ENCODE measurements around the gene ADCY9. TPM values are rescaled to one million over a fixed set of nuclear protein-coding genes. Genes with fewer than 3 reads are reported as not detected.

The ADCY9 gene
- total RNA-seq, 1 donor = 9.7 TPM

- H3K4me1 ChIP-seq (ENCODE audit: insufficient read depth, low read length) = peaks cover 8% of the 10 kb centered on the region
- no peaks in the 10 kb centered on the region for H3K9me3 ChIP-seq (ENCODE audit: low read depth, low read length)
- H3K27me3 ChIP-seq (ENCODE audit: insufficient read depth, low read length) = no peaks in the 10 kb centered on the region
- H3K4me3 ChIP-seq (ENCODE audit: low read length) = no peak overlapping the region
Measured at GRCh38 chr16:4137438-4137837, 21.2 kb upstream of the ADCY9 start.

DNA sequence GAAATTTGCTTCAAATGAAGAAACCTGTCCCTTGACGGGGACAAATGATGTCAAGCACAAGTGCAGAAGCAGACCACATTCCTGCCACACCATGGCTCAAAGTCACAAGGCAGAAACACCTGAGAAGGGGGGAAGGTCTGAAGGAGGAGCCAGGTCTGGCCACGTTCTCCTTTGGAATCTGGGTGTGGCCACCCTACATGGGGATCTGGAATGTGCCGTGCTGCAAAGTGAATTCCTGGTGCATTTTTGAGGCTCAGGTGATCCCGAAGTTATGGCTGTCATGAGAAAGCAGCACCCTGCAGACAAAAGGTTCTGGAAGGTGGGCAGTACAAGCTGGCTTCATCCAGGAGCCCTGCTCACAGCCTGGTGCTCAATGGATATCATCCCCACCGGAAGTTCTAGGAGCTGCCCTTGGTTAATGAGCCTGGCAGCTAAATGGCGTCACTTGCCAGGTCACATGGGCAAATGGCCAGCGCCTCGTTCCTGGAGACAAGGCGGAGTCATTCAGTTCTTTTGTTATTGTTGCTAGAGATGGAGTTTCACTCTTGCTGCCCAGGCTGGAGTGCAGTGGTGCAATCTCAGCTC, 20.1 kb upstream of the ADCY9 start:
- H3K9me3 ChIP-seq (ENCODE audit: low read depth, low read length) = no peaks in the 10 kb centered on the region
- H3K4me1 ChIP-seq (ENCODE audit: insufficient read depth, low read length) = peaks cover 5% of the 10 kb centered on the region
- no peaks in the 10 kb centered on the region for H3K27me3 ChIP-seq (ENCODE audit: insufficient read depth, low read length)
- H3K4me3 ChIP-seq (ENCODE audit: low read length) = no peak overlapping the region

DNA sequence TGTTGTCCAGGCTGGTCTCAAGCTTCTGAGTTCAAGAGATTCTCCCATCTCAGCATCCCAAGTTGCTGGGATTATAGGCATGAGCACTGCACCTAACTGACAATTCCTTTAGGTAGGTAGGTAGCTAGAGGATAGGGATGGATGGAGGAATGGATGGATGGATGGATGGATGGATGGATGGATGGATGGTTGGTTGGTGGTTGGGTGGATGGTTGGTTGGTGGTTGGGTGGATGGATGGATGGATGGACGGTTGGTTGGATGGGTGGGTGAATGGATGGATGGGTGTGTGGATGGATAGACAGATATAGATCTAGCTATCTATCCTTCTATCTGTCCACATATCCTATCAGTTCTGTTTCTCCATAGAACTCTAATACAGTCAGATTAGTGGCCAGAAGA, 19.3 kb upstream of the ADCY9 start:
- Histone ChIP-seq H3K27me3 (ENCODE audit: insufficient read depth, low read length) (no peaks in the 10 kb centered on the region), H3K4me3 (ENCODE audit: low read length) (no peak overlapping the region)

DNA sequence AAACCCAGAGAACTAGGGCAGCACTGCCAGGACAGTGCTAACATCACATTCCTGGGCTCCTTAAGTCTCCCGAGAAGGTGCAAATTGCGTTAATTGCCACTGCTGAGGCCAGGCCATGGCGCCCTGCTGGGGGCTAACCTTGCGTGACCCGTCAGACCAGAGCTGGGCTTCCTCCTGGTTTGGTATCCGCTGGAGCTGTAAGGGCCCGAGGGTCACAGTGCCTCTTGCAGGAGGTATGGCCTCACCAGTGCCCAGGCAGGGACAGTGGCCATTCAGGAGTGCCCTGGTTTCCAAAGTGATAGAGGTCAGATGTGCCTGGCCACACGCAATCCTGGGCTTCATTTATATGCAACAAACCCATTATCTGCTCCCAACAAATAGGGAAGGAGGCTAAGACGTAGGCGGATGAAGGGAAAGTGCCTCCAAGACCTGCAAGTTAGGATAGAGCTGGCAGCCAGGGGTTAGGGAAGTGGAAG, 17.7 kb upstream of the ADCY9 start:
- no peaks in the 10 kb centered on the region for H3K27me3 ChIP-seq (ENCODE audit: insufficient read depth, low read length)
- no peak overlapping the region for H3K4me3 ChIP-seq (ENCODE audit: low read length)
- no peaks in the 10 kb centered on the region for H3K4me1 ChIP-seq (ENCODE audit: insufficient read depth, low read length)
- no peaks in the 10 kb centered on the region for H3K9me3 ChIP-seq (ENCODE audit: low read depth, low read length)

More for the DNA sequence above, 19.3 kb upstream of the ADCY9 start:
- peaks cover 2% of the 10 kb centered on the region for H3K4me1 ChIP-seq (ENCODE audit: insufficient read depth, low read length)
- H3K9me3 ChIP-seq (ENCODE audit: low read depth, low read length) = no peaks in the 10 kb centered on the region

DNA sequence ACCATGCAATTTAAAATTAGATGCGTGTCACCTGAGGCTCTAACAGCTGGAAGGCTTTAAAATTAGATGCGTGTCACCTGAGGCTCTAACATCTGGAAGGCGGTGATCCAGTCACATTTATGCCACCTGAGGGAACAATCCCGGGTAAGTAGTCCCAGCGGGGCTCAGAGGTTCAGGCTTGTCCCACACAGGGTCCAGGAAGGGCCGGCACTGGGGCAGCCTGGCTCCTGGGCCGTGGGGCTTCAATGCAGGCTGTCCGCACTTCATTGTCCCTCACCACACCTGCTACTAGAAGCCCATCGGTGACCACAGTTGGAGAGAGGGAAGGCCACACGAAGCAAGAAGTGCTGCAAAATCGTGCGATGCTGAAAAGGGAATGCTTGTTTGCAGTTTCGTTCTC, 15.4 kb upstream of the ADCY9 start:
- Histone ChIP-seq H3K9me3 (ENCODE audit: low read depth, low read length) (no peaks in the 10 kb centered on the region), H3K4me1 (ENCODE audit: insufficient read depth, low read length) (no peaks in the 10 kb centered on the region), H3K27me3 (ENCODE audit: insufficient read depth, low read length) (no peaks in the 10 kb centered on the region), H3K4me3 (ENCODE audit: low read length) (no peak overlapping the region)

DNA sequence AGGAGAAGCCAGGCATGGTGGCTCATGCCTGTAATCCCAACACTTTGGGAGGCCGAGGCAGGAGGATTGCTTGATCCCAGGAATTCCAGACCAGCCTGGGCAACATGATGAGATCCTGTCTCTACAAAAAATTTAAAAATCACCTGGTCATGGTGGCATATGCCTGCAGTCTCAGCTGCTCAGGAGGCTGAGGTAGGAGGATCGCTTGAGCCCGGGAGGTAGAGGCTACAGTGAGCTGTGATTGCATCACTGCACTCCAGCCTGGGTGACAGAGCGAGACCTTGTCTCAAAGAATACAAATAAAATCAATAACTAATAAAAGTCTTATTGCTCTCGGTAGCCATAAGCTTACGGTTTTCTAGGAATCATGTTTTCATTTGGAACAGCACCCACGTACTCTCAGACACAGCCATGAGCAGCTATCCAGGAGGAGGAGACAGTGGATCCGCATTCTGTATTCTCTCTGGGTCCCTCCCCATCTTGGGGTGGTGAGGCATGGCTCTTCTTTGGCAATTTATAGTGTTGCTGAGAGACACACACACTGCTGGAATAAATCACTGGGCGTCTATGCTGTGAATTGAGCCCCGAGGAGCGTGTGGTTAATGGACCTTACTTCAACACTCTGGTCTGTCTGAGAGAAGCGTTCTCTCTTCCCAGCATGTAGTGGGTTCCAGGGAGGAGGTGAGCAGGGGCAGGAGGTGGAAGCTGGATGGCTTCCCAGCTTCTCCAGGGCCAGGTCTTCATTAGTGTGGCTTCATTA, 8.5 kb upstream of the ADCY9 start:
- Histone ChIP-seq H3K27me3 (ENCODE audit: insufficient read depth, low read length) (no peaks in the 10 kb centered on the region), H3K4me1 (ENCODE audit: insufficient read depth, low read length) (no peaks in the 10 kb centered on the region), H3K9me3 (ENCODE audit: low read depth, low read length) (no peaks in the 10 kb centered on the region), H3K4me3 (ENCODE audit: low read length) (no peak overlapping the region)

DNA sequence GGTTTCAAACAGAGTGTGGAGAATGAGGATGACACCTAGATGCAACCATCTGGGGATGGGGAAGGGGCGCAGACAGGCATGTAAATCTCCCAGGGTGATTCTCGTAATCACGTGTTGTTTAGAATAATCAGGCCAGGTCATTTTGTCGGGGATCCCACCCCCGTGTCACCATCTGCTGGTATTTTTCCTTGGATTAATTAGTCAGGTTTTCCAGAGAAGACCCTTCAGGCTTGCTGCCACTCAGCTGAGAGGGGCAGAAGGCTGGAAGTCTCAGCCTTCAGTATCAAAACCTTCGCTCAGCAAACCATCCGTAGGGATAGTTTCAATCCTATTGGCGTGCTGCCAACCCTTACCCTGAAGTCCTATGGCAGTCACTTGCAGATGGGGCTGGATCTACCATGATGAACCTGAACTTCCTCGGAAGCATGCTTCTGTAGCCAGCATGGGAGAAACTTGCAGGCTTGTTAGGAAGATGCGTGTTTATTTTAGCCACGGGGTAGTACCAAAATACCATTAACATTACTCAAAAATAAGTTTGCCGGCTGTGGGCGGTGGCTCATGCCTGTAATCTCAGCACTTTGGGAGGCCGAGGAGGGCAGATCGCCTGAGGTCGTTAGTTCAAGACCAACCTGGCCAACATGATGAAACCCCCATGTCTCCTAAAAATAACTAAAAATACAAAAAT, 7.5 kb upstream of the ADCY9 start:
- H3K27me3 ChIP-seq (ENCODE audit: insufficient read depth, low read length) = no peaks in the 10 kb centered on the region
- H3K4me1 ChIP-seq (ENCODE audit: insufficient read depth, low read length) = no peaks in the 10 kb centered on the region
- H3K9me3 ChIP-seq (ENCODE audit: low read depth, low read length) = no peaks in the 10 kb centered on the region
- H3K4me3 ChIP-seq (ENCODE audit: low read length) = no peak overlapping the region

GRCh38 chr16:4120176-4120575, 3.9 kb upstream of the ADCY9 start:
- no peaks in the 10 kb centered on the region for H3K27me3 ChIP-seq (ENCODE audit: insufficient read depth, low read length)

DNA sequence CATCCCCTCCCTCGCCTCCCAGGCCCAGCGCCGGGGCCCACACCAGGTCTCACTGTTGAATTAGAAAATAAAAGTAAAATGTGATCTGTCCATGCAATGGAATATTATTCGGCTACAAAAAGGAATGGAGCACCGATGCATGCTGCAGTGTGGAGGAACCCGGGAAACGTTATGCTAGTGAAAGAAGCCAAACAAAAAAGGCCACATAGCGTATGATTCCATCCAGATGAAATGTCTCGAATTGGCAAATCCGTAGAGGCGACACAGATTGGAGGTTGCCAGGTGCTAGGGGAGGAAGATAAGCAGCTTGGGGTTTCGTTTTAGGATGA, 972 bp upstream of the ADCY9 start:
- no peaks in the 10 kb centered on the region for H3K27me3 ChIP-seq (ENCODE audit: insufficient read depth, low read length)
- H3K4me3 ChIP-seq (ENCODE audit: low read length) = no peak overlapping the region

More at GRCh38 chr16:4120176-4120575, 3.9 kb upstream of the ADCY9 start:
- Histone ChIP-seq H3K4me3 (ENCODE audit: low read length) (no peak overlapping the region), H3K9me3 (ENCODE audit: low read depth, low read length) (no peaks in the 10 kb centered on the region), H3K4me1 (ENCODE audit: insufficient read depth, low read length) (peaks cover 12% of the 10 kb centered on the region)

GRCh38 chr16:4115949-4116318, 308 bp downstream of the ADCY9 start:
- no peaks in the 10 kb centered on the region for H3K27me3 ChIP-seq (ENCODE audit: insufficient read depth, low read length)
- H3K4me3 ChIP-seq (ENCODE audit: low read length) = peak overlapping the region; percentile 40
- peaks cover 51% of the 10 kb centered on the region for H3K4me1 ChIP-seq (ENCODE audit: insufficient read depth, low read length)
- no peaks in the 10 kb centered on the region for H3K9me3 ChIP-seq (ENCODE audit: low read depth, low read length)

More for the DNA sequence above, 972 bp upstream of the ADCY9 start:
- H3K4me1 ChIP-seq (ENCODE audit: insufficient read depth, low read length) = peaks cover 41% of the 10 kb centered on the region
- no peaks in the 10 kb centered on the region for H3K9me3 ChIP-seq (ENCODE audit: low read depth, low read length)

DNA sequence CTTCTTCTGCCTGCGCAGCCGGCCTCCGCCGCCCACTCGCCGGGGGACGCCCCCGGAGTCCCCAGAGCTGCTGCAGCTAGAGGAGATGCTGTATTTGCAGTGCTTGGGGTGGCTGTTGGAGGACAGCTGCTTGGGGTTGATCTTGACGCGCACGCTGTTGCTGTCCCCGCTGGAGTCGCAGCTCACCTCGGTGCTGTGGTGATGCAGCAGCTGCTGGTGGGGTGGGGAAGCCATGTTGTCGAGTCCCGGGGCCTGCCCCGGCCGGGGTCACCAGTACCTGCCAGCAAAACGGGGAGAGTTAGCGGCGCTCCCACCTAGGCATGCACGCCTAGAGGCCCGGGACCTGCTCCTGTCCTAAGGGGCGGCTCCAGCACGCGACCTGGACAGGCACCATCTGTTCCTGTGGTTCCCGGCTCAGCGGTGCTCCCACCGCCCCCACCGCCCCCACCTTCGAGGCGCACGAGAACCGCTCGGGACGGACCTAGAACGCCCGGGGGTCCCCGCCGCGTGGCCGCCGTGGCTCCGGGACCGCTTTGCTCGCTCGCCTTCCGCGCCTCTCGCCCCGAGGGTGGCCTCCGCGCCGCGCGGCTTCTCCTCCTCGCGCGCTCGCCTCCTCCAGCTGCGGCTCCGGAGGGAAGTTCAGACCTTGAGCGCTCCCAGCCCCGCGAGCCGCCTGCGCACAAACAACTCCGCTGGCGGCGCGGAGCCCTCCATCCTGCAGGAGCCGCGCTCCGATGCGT, 863 bp downstream of the ADCY9 start:
- Histone ChIP-seq H3K9me3 (ENCODE audit: low read depth, low read length) (no peaks in the 10 kb centered on the region), H3K4me3 (ENCODE audit: low read length) (peak overlapping the region; percentile 40), H3K4me1 (ENCODE audit: insufficient read depth, low read length) (peaks cover 53% of the 10 kb centered on the region), H3K27me3 (ENCODE audit: insufficient read depth, low read length) (no peaks in the 10 kb centered on the region)

DNA sequence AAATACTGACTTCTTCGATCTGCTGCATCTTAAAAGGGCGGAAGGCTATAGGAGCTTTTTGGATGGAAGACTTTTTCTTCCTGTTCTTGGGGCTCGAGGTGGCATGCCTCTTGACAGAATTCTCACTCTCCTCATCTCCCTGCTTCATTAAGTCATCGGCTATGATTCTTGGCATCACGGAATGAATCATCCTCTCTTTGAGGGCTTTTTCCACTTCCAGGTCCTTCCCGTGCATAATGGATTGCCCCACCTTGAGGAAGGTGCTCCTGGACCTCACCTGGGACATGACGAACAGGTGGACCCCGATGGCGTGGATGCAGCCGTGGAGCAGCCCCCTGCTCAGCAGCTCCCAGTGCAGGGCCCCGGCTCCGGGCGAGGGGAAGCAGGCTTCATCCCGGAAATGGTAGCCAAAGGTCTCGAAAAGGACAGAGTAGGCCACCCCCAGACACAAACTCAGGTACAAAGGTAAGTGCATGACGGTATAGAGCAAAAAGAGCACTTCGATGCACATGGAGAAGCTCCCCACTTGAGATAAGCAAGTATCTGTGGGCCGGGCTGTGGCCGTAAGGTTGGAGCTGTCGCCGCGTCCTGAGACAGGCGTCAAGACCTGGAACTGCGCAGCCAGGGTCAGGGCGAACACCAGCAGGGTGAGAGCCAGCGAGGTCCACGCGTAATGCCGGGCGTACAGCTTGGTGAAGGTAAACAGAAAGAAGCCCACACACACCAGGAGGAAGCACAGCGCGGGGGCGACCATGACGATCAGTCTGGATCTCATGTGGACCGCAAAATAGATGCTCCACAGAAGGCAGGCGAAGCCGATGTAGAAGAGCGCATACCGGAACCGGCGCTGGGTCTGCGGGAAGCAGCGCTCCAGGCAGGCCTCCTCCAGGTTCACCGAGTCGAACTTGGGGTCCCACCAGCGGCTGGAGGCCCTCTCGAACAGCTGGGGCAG, 1.7 kb downstream of the ADCY9 start:
- no peaks in the 10 kb centered on the region for H3K27me3 ChIP-seq (ENCODE audit: insufficient read depth, low read length)
- H3K9me3 ChIP-seq (ENCODE audit: low read depth, low read length) = no peaks in the 10 kb centered on the region
- H3K4me1 ChIP-seq (ENCODE audit: insufficient read depth, low read length) = peaks cover 53% of the 10 kb centered on the region
- H3K4me3 ChIP-seq (ENCODE audit: low read length) = no peak overlapping the region

- no peaks in the 10 kb centered on the region for H3K9me3 ChIP-seq (ENCODE audit: low read depth, low read length)
- H3K4me1 ChIP-seq (ENCODE audit: insufficient read depth, low read length) = peaks cover 53% of the 10 kb centered on the region
- no peak overlapping the region for H3K4me3 ChIP-seq (ENCODE audit: low read length)
- no peaks in the 10 kb centered on the region for H3K27me3 ChIP-seq (ENCODE audit: insufficient read depth, low read length)
Measured at GRCh38 chr16:4113358-4114256, 2.6 kb downstream of the ADCY9 start.

Measured in mononuclear cell (primary cell).